K562 (cell line): ENCODE results near the gene SPG21. TPM values are rescaled to one million over a fixed set of nuclear protein-coding genes. Genes with fewer than 3 reads are reported as not detected.

Source experiments
- ATAC-seq: fragments of 200-7000 bp; cut with Tn5 transposase; 3 replicates; pipeline ENCODE4 v1.9.1; 2020; ENCODE audit warnings: moderate library complexity
- BruUV-seq: library from RNA; stranded (reverse); fragments of 400-500 nt; replicated peaks from 2 replicates; lab custom pipeline; 2021; lab: Mats Ljungman, UMichigan
- CTCF ChIA-PET: fragments of 300-600 bp; formaldehyde crosslinking; extraction: SDS; loops from one replicate; lab custom pipeline; 2021; ENCODE audit warnings: low intra/inter-chr PET ratio; lab: Yijun Ruan, JAX
- POLR2A ChIA-PET: fragments of 300-600, 350-650 bp; sonication (Branson Sonifier 250); formaldehyde crosslinking; extraction: SDS; loops from one replicate; lab custom pipeline; 2021; ENCODE audit warnings: antibody characterized with exemption, inconsistent platforms; lab: Yijun Ruan, JAX
- DNase-seq, 4 experiments: peaks; one replicate each; pipeline versions ENCODE4 v3.0.0 to v3.0.0-alpha.2; 2011 to 2018; ENCODE audit warnings: low spot score in 3 of 4, mixed read lengths in 3 of 4; ENCODE audit errors: extremely low read depth in 1 of 4
- FAIRE-seq: peaks from 2 replicates; lab custom pipeline; 2011; peaks lifted over from hg19 to GRCh38; lab: Jason Lieb, UNC
- H2AFZ ChIP-seq: 2 replicates; pipeline ENCODE4 v1.6.0; 2011; ENCODE audit warnings: low read depth, low read length, control low read depth, inconsistent platforms
- H3K27ac ChIP-seq: fragments of 200-600 bp; 3 replicates; pipeline ENCODE4 v1.8.0; 2011; ENCODE audit warnings: low read depth, mild to moderate bottlenecking, control low read depth, inconsistent platforms, low read length, moderate library complexity, mixed read lengths; ENCODE audit errors: extremely low read depth
- H3K27me3 ChIP-seq, 2 experiments: fragments of 300-600 bp in 1 of 2; 2 replicates in 1 of 2; 3 replicates in 1 of 2; pipeline versions ENCODE4 v1.6.0 to v1.8.0; 2011; ENCODE audit warnings: inconsistent platforms in 2 of 2, low read length in 2 of 2, mild to moderate bottlenecking in 1 of 2, mixed read lengths in 1 of 2, moderate library complexity in 1 of 2; ENCODE audit not compliant: control insufficient read depth in 2 of 2, insufficient read depth in 2 of 2
- H3K36me3 ChIP-seq: fragments of 300-600 bp; 3 replicates; pipeline ENCODE4 v1.8.0; 2011; ENCODE audit warnings: mild to moderate bottlenecking, low read length, inconsistent platforms; ENCODE audit not compliant: control insufficient read depth, insufficient read depth
- H3K4me1 ChIP-seq, 2 experiments: fragments of 200-600 bp in 1 of 2; replicated peaks in 1 of 2; 2 replicates in 1 of 2; 3 replicates in 1 of 2; pipeline versions ENCODE4 v1.5.1 to v1.8.0; 2011; ENCODE audit warnings: inconsistent platforms in 2 of 2, low read length in 2 of 2, mild to moderate bottlenecking in 1 of 2, mixed read lengths in 1 of 2, moderate library complexity in 1 of 2; ENCODE audit not compliant: control insufficient read depth in 2 of 2, insufficient read depth in 2 of 2
- H3K4me2 ChIP-seq: 2 replicates; pipeline ENCODE4 v1.6.1; 2011; ENCODE audit warnings: low read length, control low read depth, inconsistent platforms, mixed read lengths; ENCODE audit not compliant: insufficient read depth
- H3K4me3 ChIP-seq: fragments of 200-600 bp; sonication (generic), shearing (Covaris generic); 2 replicates; pipeline ENCODE4 v1.5.1; 2016; ENCODE audit warnings: control low read depth, inconsistent platforms
- H3K79me2 ChIP-seq: fragments of 200-600 bp; 3 replicates; pipeline ENCODE4 v1.8.0; 2011; ENCODE audit warnings: low read length, inconsistent platforms; ENCODE audit not compliant: control insufficient read depth, insufficient read depth
- H3K9ac ChIP-seq, 2 experiments: 2 replicates each; pipeline versions ENCODE4 v1.6.0 to v1.6.1; 2011; ENCODE audit warnings: low read depth in 2 of 2, low read length in 2 of 2, control low read depth in 1 of 2, inconsistent platforms in 1 of 2, mild to moderate bottlenecking in 1 of 2, mixed read lengths in 1 of 2; ENCODE audit not compliant: insufficient read depth in 1 of 2
- H3K9me1 ChIP-seq: one replicate; pipeline ENCODE4 v1.6.0; 2011; ENCODE audit warnings: inconsistent platforms, mild to moderate bottlenecking, low read length, moderate library complexity; ENCODE audit not compliant: control insufficient read depth, insufficient read depth
- H3K9me3 ChIP-seq: replicated peaks from 2 replicates; pipeline ENCODE4 v1.5.1; 2011; ENCODE audit warnings: low read depth, low read length, inconsistent platforms; ENCODE audit not compliant: control insufficient read depth, insufficient read depth
- H4K20me1 ChIP-seq: replicated peaks from 2 replicates; pipeline ENCODE4 v1.6.1; 2011; ENCODE audit warnings: low read length, inconsistent platforms, mixed read lengths; ENCODE audit not compliant: control insufficient read depth, insufficient read depth
- ADNP ChIP-seq: fragments of 200-800 bp; sonication (Bioruptor generic); IDR thresholded peaks from 2 replicates; pipeline ENCODE4 v1.6.1; 2016; ENCODE audit warnings: missing genetic modification characterization, missing compliant biosample characterization
- BCL6 ChIP-seq: fragments of 250-450 bp; sonication (Bioruptor Pico); IDR thresholded peaks from 2 replicates; pipeline ENCODE4 v1.4.0; 2020
- CTBP1 ChIP-seq: fragments of 450-650 bp; IDR thresholded peaks from 2 replicates; pipeline ENCODE4 v1.6.1; 2016; ENCODE audit warnings: borderline replicate concordance
- GATAD2A ChIP-seq: fragments of 450-650 bp; IDR thresholded peaks from 2 replicates; pipeline ENCODE4 v1.6.1; 2017
- GTF2E2 ChIP-seq: fragments of 200-800 bp; sonication (Bioruptor generic); IDR thresholded peaks from 2 replicates; pipeline ENCODE4 v1.6.1; 2016; ENCODE audit warnings: missing genetic modification characterization, missing compliant biosample characterization
- MTA1 ChIP-seq: fragments of 450-650 bp; IDR thresholded peaks from 2 replicates; pipeline ENCODE4 v1.6.1; 2017; ENCODE audit warnings: borderline replicate concordance
- ZMIZ1 ChIP-seq, 2 experiments: fragments of 150-350 bp in 1 of 2; IDR thresholded peaks; 2 replicates each; pipeline ENCODE4 v1.6.1; 2012 to 2016; ENCODE audit warnings: low read depth in 2 of 2, low read length in 2 of 2, mild to moderate bottlenecking in 1 of 2, moderate library complexity in 1 of 2
- ZNF512 ChIP-seq: IDR thresholded peaks from 2 replicates; pipeline ENCODE4 v1.6.1; 2016; ENCODE audit warnings: missing genetic modification characterization, missing compliant biosample characterization
- ZNF695 ChIP-seq: fragments of 450-650 bp; formaldehyde crosslinking; IDR thresholded peaks from 2 replicates; pipeline ENCODE4 v1.4.0; 2020; ENCODE audit warnings: mild to moderate bottlenecking, moderate library complexity
- ZNF707 ChIP-seq: fragments of 250-450 bp; sonication (Bioruptor Pico); conservative IDR thresholded peaks from 2 replicates; pipeline ENCODE4 v1.8.0; 2022; ENCODE audit warnings: inconsistent platforms, mild to moderate bottlenecking, moderate library complexity
- WGBS: fragments of 100-300 bp; shearing (Covaris generic); methylation state at CpG from one replicate; pipeline ENCODE4 v1.1.6; 2016; ENCODE audit warnings: low coverage, mixed read lengths; ENCODE audit not compliant: insufficient coverage; ENCODE audit errors: missing lambda C conversion rate; 5-methylcytosine and 5-hydroxymethylcytosine counted together
- in situ Hi-C: fragments of 300-500 bp; cut with MboI; formaldehyde crosslinking; loops from 4 replicates; pipeline ENCODE4 v1.15.0; 2018; ENCODE audit warnings: inconsistent platforms, mixed read lengths
- intact Hi-C: fragments of 100-400 bp; cut with micrococcal nuclease; formaldehyde crosslinking; loops from 2 replicates; pipeline ENCODE4 v1.14.2; 2022
- polyA plus RNA-seq, 8 experiments: library from polyadenylated mRNA; depleted of rRNA in 4 of 8; stranded (reverse) in 5 of 8; unstranded in 3 of 8; fragments of >200 nt; fragmentation: Nextera tagmentation in 2 of 8; fragmentation: Illumina TruSeq in 1 of 8; extraction: Ambion mirVana in 2 of 8; extraction: Trizol in 1 of 8; gene quantifications; 2 replicates each; pipeline versions ENCODE4 v1.2.1 to v1.2.3, GENCODE V29; 2011 to 2014; ENCODE audit warnings: inconsistent platforms in 1 of 8, missing spikeins in 1 of 8
- total RNA-seq, 7 experiments: library from RNA; depleted of rRNA in 6 of 7; stranded (reverse); fragments of >200 nt in 6 of 7; fragmentation: Illumina TruSeq in 2 of 7; extraction: Trizol in 2 of 7; gene quantifications; 2 replicates each; pipeline versions ENCODE4 v1.2.1 to v1.2.3, GENCODE V29; 2011 to 2021; ENCODE audit warnings: low replicate concordance in 1 of 7
- TF ChIP-seq, protein P1 (sequence below): fragments of 250-450 bp; sonication (Bioruptor Pico); IDR thresholded peaks from 2 replicates; pipeline ENCODE4 v1.8.0; 2022; ENCODE audit warnings: moderate library complexity, mild to moderate bottlenecking, inconsistent platforms
- TF ChIP-seq, protein P2 (sequence below): fragments of 450-650 bp; IDR thresholded peaks from 2 replicates; pipeline ENCODE4 v1.6.1; 2016; ENCODE audit warnings: mild to moderate bottlenecking
- TF ChIP-seq, protein P3 (sequence below): fragments of 450-650 bp; IDR thresholded peaks from 2 replicates; pipeline ENCODE4 v1.6.1; 2016; ENCODE audit warnings: antibody characterized with exemption

SPG21 gene
- total and polyA plus RNA-seq, 9 of the 15 experiments (the other 6 are each of a cell fraction or from before 2014, with no cell fraction given) = 22.8 to 98.8 (median 65.1) TPM

GRCh38 chr15:64951777-64952418 is 37.8 kb downstream of the SPG21 start:
- BruUV-seq = no TSS peak
- no peak overlapping the region for H3K9ac ChIP-seq
- H4K20me1 ChIP-seq = no peaks in the 10 kb centered on the region
- no peak for ATAC-seq
- POLR2A ChIA-PET = no interaction called here
- H3K27ac ChIP-seq = no peak overlapping the region
- intact Hi-C loops = no loop called here
- H3K4me2 ChIP-seq = no peak overlapping the region
- WGBS = 23% methylated on average over 2 of the region's 2 CpGs
- H3K9me1 ChIP-seq = no peaks in the 10 kb centered on the region
- H3K36me3 ChIP-seq = peaks cover 13% of the 10 kb centered on the region; the same call in 2 of the 3 replicates
- H2AFZ ChIP-seq = no peak overlapping the region
- no peaks in the 10 kb centered on the region for H3K9me3 ChIP-seq
- DNase-seq = no peak
- no peaks in the 10 kb centered on the region for H3K4me1 ChIP-seq
- no peak overlapping the region for H3K4me3 ChIP-seq
- no peaks in the 10 kb centered on the region for H3K79me2 ChIP-seq
- CTCF ChIA-PET = interaction anchor here (0.6 kb wide), 1 partner anchor 795 kb away, joined by 3 read pairs; no protein-coding TSS in a partner anchor
- FAIRE-seq = no peak
- in situ Hi-C loops = no loop called here
- H3K27me3 ChIP-seq = peaks cover 2 to 5% of the 10 kb centered on the region in 2 experiments; a peak in 1 of 5 replicates
- TF ChIP-seq CTBP1 (no peak), GTF2E2 (no peak), ZMIZ1 (IDR thresholded peaks at IDR 0.05; ENCODE audit: low read depth in 2 of 2, low read length in 2 of 2) (no peak), MTA1 (peak; percentile 71), GATAD2A (0 out of 2 replicates have a peak, but pooled peaks have one; percentile 23), ADNP (tag) (no peak), ZNF695 (CRISPR knock-in tag) (no peak), BCL6 (CRISPR knock-in tag) (no peak), ZNF707 (CRISPR knock-in tag) (no peak), ZNF512 (tag) (peak; percentile 98)
- TF ChIP-seq, protein P1, sequence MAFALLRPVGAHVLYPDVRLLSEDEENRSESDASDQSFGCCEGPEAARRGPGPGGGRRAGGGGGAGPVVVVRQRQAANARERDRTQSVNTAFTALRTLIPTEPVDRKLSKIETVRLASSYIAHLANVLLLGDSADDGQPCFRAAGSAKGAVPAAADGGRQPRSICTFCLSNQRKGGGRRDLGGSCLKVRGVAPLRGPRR = no peak
- TF ChIP-seq, protein P2, sequence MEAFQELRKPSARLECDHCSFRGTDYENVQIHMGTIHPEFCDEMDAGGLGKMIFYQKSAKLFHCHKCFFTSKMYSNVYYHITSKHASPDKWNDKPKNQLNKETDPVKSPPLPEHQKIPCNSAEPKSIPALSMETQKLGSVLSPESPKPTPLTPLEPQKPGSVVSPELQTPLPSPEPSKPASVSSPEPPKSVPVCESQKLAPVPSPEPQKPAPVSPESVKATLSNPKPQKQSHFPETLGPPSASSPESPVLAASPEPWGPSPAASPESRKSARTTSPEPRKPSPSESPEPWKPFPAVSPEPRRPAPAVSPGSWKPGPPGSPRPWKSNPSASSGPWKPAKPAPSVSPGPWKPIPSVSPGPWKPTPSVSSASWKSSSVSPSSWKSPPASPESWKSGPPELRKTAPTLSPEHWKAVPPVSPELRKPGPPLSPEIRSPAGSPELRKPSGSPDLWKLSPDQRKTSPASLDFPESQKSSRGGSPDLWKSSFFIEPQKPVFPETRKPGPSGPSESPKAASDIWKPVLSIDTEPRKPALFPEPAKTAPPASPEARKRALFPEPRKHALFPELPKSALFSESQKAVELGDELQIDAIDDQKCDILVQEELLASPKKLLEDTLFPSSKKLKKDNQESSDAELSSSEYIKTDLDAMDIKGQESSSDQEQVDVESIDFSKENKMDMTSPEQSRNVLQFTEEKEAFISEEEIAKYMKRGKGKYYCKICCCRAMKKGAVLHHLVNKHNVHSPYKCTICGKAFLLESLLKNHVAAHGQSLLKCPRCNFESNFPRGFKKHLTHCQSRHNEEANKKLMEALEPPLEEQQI = no peak
- TF ChIP-seq, protein P3, sequence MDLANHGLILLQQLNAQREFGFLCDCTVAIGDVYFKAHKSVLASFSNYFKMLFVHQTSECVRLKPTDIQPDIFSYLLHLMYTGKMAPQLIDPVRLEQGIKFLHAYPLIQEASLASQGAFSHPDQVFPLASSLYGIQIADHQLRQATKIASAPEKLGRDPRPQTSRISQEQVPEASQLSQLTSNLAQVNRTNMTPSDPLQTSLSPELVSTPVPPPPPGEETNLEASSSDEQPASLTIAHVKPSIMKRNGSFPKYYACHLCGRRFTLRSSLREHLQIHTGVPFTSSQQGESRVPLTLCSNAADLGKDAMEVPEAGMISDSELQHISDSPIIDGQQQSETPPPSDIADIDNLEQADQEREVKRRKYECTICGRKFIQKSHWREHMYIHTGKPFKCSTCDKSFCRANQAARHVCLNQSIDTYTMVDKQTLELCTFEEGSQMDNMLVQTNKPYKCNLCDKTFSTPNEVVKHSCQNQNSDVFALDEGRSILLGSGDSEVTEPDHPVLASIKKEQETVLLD = 0 out of 2 replicates have a peak, but pooled peaks have one; percentile 52
